GM13976 (cell line): ENCODE measurements around the gene CAMLG.
A peak's percentile ranks its signal among the peaks of the same experiment; 100 is the strongest.
"Not testable (repeated sequence)": the region's sequence is repeated elsewhere in the genome, so short reads cannot be mapped to it uniquely, and the experiment has no call there.

Experiments used
- DNase-seq: peaks from one replicate; pipeline ENCODE4 v3.0.0; 2012; ENCODE audit warnings: low spot score
- CTCF ChIP-seq: IDR thresholded peaks from 2 replicates; pipeline ENCODE4 v1.5.1; 2012; ENCODE audit warnings: borderline replicate concordance, mild to moderate bottlenecking; ENCODE audit not compliant: insufficient read depth; ENCODE audit errors: extremely low read depth, missing control alignments, control extremely low read depth
- in situ Hi-C: fragments of 300-500 bp; cut with MboI; formaldehyde crosslinking; loops from one replicate; pipeline ENCODE4 v1.12.0; 2022; ENCODE audit warnings: low sequenced_read_pairs, mixed read lengths, inconsistent platforms; ENCODE audit not compliant: unreplicated experiment

The CAMLG gene

GRCh38 chr5:134738133-134738962 lies at the start of gene CAMLG:
Gene CAMLG (plus strand): TSS chr5:134738548. CDS start chr5:134738621, 73 bp downstream.
- peak; percentile 78 for TF ChIP-seq CTCF
- DNase-seq: peak; percentile 95
- in situ Hi-C loops: no loop called here

GRCh38 chr5:134690144-134690543 lies 48.2 kb upstream of the CAMLG start:
- in situ Hi-C loops, DNase-seq: not testable (repeated sequence)

GRCh38 chr5:134692722-134693121 lies 45.6 kb upstream of the CAMLG start:
- no peak for DNase-seq
- TF ChIP-seq CTCF: no peak
- in situ Hi-C loops: no loop called here

DNA sequence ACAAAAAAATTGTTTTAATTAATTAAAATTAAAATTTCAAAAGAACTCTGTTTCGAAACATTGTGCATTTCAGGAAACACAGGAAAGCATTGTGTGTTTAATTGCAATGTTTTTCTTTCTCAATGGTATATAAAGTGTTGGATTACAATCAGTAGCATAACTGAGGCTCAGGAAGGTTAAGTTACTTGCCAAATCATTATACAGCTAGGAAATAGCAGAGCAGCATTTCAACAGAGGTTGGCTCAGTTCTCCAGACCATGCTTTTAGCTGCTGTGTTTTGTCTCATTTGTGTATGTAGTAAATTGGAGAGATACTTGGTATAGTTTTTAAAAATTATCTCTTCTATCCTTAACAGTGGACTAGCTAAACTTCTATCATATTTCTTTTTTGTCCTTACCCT lies 30.0 kb upstream of the CAMLG start:
- in situ Hi-C loops: no loop called here
- TF ChIP-seq CTCF: no peak
- no peak for DNase-seq

GRCh38 chr5:134714120-134714519 lies 24.2 kb upstream of the CAMLG start:
- no peak for DNase-seq
- no peak for TF ChIP-seq CTCF
- in situ Hi-C loops: no loop called here

DNA sequence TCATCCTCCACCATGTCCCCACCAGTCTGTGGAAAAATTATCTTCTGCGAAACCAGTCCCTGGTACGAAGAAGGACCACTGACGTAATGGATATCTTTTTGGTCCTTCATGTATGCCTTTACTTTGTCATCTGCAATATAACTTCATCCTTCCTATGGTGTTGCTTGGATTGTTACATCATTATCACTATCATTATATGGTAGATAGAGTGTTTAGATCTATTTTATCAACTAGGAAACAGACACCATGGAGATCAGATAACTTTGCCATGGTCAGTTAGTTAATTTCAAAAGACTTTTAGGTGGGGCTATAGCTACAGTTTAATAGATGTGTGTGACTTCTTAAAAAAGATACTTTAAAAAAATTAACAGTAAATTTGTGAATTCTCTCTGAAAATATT lies 23.8 kb upstream of the CAMLG start:
- in situ Hi-C loops: no loop called here
- TF ChIP-seq CTCF: no peak
- no peak for DNase-seq

GRCh38 chr5:134715466-134715865 lies 22.9 kb upstream of the CAMLG start:
- in situ Hi-C loops, DNase-seq: not testable (repeated sequence)
